Mesendoderm (in vitro differentiated cells): Measurements from ENCODE around the gene ZDHHC20.
A peak's percentile ranks its signal among the peaks of the same experiment; 100 is the strongest.

Experiments
- DNase-seq: peaks from one replicate; pipeline ENCODE4 v3.0.0; 2013
- H2AK5ac ChIP-seq: 2 replicates; pipeline ENCODE4 v1.6.1; 2013; ENCODE audit warnings: low read length, inconsistent platforms
- H2BK120ac ChIP-seq: 2 replicates; pipeline ENCODE4 v1.6.1; 2013; ENCODE audit warnings: low read depth, mild to moderate bottlenecking, low read length, moderate library complexity, mixed read lengths
- H2BK15ac ChIP-seq: replicated peaks from 2 replicates; pipeline ENCODE4 v1.6.1; 2013; ENCODE audit warnings: low read depth, mild to moderate bottlenecking, moderate library complexity
- H2BK5ac ChIP-seq: 2 replicates; pipeline ENCODE4 v1.6.1; 2013; ENCODE audit warnings: low read length, inconsistent platforms
- H3K18ac ChIP-seq: 2 replicates; pipeline ENCODE4 v1.6.1; 2013; ENCODE audit warnings: mild to moderate bottlenecking, low read length, mixed read lengths
- H3K23ac ChIP-seq: one replicate; pipeline ENCODE4 v1.6.1; 2013; ENCODE audit warnings: low read length
- H3K27ac ChIP-seq: 2 replicates; pipeline ENCODE4 v1.5.1; 2013; ENCODE audit warnings: low read depth, mild to moderate bottlenecking, inconsistent platforms, low read length, moderate library complexity
- H3K27me3 ChIP-seq: 2 replicates; pipeline ENCODE4 v1.6.1; 2013; ENCODE audit warnings: low read length, control low read depth, mild to moderate bottlenecking, inconsistent platforms; ENCODE audit not compliant: insufficient read depth, poor library complexity
- H3K36me3 ChIP-seq: 2 replicates; pipeline ENCODE4 v1.6.1; 2013; ENCODE audit warnings: low read length, inconsistent platforms; ENCODE audit not compliant: control insufficient read depth, insufficient read depth
- H3K4ac ChIP-seq: one replicate; pipeline ENCODE4 v1.6.1; 2013; ENCODE audit warnings: low read depth, mild to moderate bottlenecking, low read length, moderate library complexity
- H3K4me1 ChIP-seq: 2 replicates; pipeline ENCODE4 v1.6.1; 2013; ENCODE audit warnings: low read depth, low read length, inconsistent platforms; ENCODE audit not compliant: control insufficient read depth
- H3K4me2 ChIP-seq: 2 replicates; pipeline ENCODE4 v1.6.1; 2013; ENCODE audit warnings: low read length
- H3K4me3 ChIP-seq: 2 replicates; pipeline ENCODE4 v1.5.1; 2013; ENCODE audit warnings: mild to moderate bottlenecking, low read length
- H3K56ac ChIP-seq: one replicate; pipeline ENCODE4 v1.6.1; 2013; ENCODE audit warnings: low read length
- H3K79me1 ChIP-seq: 2 replicates; pipeline ENCODE4 v1.6.1; 2013; ENCODE audit warnings: low read length, inconsistent platforms
- H3K79me2 ChIP-seq: 2 replicates; pipeline ENCODE4 v1.6.1; 2013; ENCODE audit warnings: mild to moderate bottlenecking, low read length; ENCODE audit not compliant: control insufficient read depth, insufficient read depth
- H3K9ac ChIP-seq: 2 replicates; pipeline ENCODE4 v1.6.1; 2013; ENCODE audit warnings: low read length, inconsistent platforms
- H4K5ac ChIP-seq: one replicate; pipeline ENCODE4 v1.6.1; 2013; ENCODE audit warnings: low read length
- H4K8ac ChIP-seq: one replicate; pipeline ENCODE4 v1.6.1; 2013; ENCODE audit warnings: low read depth, mild to moderate bottlenecking, control low read depth, low read length, moderate library complexity
- WGBS: extraction: QIAGEN DNeasy Blood & Tissue Kit; methylation state at CpG from one replicate; pipeline ENCODE4 v1.1.7; 2013; ENCODE audit warnings: low lambda C conversion rate, missing lambda C conversion rate; ENCODE audit not compliant: insufficient coverage; ENCODE audit errors: extremely low coverage; 5-methylcytosine and 5-hydroxymethylcytosine counted together

The ZDHHC20 gene

DNA sequence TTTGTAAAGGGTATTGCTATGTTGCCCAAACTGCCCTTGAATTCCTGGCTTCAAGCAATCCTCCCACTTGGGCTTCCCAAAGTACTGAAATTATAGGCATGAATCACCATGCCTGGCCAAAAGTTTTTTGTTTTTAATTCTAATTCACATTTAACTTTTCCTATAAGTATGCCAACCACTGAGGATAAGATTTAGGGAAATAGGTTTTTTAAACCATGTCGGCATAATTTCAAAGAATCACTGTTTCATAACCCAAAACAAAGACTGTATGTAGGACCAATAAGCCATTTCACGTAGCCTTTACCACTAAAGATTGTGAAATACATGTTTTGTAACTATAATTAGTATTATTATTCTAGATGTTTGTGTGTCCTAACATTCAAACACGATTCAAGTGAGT is 8.2 kb downstream of the ZDHHC20 start:
- Histone ChIP-seq H3K4me3 (no peak overlapping the region), H3K79me1 (peaks cover 6% of the 10 kb centered on the region), H3K36me3 (no peaks in the 10 kb centered on the region), H3K27me3 (no peaks in the 10 kb centered on the region), H2BK5ac (no peak overlapping the region), H3K27ac (no peak overlapping the region), H3K23ac (no peak overlapping the region), H2BK15ac (no peak overlapping the region), H2AK5ac (no peak overlapping the region), H3K4ac (no peak overlapping the region), H4K5ac (no peak overlapping the region), H3K79me2 (peaks cover 45% of the 10 kb centered on the region), H2BK120ac (no peak overlapping the region), H3K9ac (no peak overlapping the region), H3K4me2 (no peak overlapping the region), H3K56ac (no peak overlapping the region), H3K18ac (no peak overlapping the region), H3K4me1 (no peaks in the 10 kb centered on the region), H4K8ac (no peak overlapping the region)
- no peak for DNase-seq
- no CpG with 5 or more reads among the region's 3 CpGs for WGBS

DNA sequence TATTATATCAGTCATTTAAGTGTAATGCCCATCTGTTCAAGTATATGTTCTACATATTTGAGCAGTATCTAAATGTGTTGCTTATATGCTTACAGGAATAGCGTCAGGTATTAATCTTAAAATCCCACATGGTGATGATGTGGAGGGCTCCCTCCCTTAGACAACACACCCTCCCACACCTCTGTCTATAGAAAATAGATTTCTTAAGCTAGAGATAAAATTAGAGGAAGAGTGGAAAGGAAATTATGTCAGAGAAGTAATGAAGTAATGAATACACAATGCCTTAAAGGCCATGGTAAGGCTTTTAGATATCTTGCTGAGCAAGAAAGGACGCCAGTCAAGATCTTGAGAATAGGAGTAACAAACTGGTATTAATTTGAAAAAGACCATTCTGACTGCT is 12.4 kb downstream of the ZDHHC20 start:
- Histone ChIP-seq H2BK120ac (no peak overlapping the region), H3K36me3 (no peaks in the 10 kb centered on the region), H4K5ac (no peak overlapping the region), H3K56ac (no peak overlapping the region), H3K18ac (no peak overlapping the region), H3K4me1 (no peaks in the 10 kb centered on the region), H3K4me3 (no peak overlapping the region), H2BK5ac (no peak overlapping the region), H3K79me1 (peaks cover 13% of the 10 kb centered on the region), H3K23ac (no peak overlapping the region), H3K4ac (no peak overlapping the region), H2BK15ac (no peak overlapping the region), H3K27ac (no peak overlapping the region), H3K4me2 (no peak overlapping the region), H3K79me2 (peaks cover 28% of the 10 kb centered on the region), H3K27me3 (no peaks in the 10 kb centered on the region), H3K9ac (no peak overlapping the region), H2AK5ac (no peak overlapping the region), H4K8ac (no peak overlapping the region)
- no CpG with 5 or more reads among the region's 2 CpGs for WGBS
- no peak for DNase-seq

DNA sequence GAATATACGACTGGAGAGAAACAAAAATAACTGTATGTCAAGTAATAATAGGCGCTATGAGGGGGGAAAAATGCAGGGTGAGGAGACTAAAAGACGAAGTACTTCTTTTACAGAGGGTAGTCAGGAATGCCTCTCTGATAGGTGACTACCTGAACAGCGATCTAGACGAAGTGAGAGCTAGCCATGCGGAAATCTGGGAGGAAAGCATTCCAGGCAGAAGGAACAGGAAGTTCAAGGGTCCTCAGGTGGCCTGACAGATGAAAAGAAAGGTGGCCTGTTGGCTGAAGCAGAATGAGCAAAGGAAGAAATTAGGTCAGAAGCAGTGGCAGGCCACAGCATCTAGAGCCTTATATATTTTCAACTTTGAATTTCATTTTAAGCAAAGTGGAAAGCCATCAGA is 13.3 kb downstream of the ZDHHC20 start:
- no peak overlapping the region for H2BK120ac ChIP-seq
- no peak overlapping the region for H3K23ac ChIP-seq
- H3K79me2 ChIP-seq = peaks cover 26% of the 10 kb centered on the region
- H3K56ac ChIP-seq = no peak overlapping the region
- no peak overlapping the region for H3K18ac ChIP-seq
- H3K4me3 ChIP-seq = no peak overlapping the region
- no CpG with 5 or more reads among the region's 6 CpGs for WGBS
- H3K36me3 ChIP-seq = no peaks in the 10 kb centered on the region
- no peak overlapping the region for H3K4me2 ChIP-seq
- no peak overlapping the region for H4K5ac ChIP-seq
- no peak overlapping the region for H2BK15ac ChIP-seq
- H4K8ac ChIP-seq = no peak overlapping the region
- H3K79me1 ChIP-seq = peaks cover 13% of the 10 kb centered on the region
- no peaks in the 10 kb centered on the region for H3K4me1 ChIP-seq
- no peak overlapping the region for H3K9ac ChIP-seq
- no peak for DNase-seq
- no peak overlapping the region for H3K4ac ChIP-seq
- H3K27ac ChIP-seq = no peak overlapping the region
- no peak overlapping the region for H2BK5ac ChIP-seq
- H2AK5ac ChIP-seq = no peak overlapping the region
- H3K27me3 ChIP-seq = no peaks in the 10 kb centered on the region

DNA sequence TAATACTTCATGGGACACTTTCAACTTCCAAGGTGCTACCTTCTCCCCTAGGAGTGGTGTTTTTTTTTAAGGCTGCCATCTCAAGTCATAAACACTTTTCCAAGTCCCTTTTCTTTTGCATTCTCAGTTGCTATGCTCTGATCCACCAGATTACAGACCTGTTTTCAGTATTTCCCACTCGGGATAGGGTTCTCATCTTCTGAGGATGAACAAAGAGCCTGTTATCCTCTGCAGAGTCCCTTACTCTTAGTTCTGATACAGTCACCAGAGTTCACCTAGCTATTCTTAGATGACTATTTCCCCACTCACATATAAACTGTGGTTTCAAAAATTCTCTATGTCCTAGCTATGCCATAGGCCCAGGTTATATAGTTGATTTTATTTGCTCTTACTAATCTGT is 15.9 kb downstream of the ZDHHC20 start:
- no peak overlapping the region for H3K4me2 ChIP-seq
- no peak for DNase-seq
- H3K36me3 ChIP-seq = no peaks in the 10 kb centered on the region
- H4K5ac ChIP-seq = no peak overlapping the region
- no peak overlapping the region for H4K8ac ChIP-seq
- no peak overlapping the region for H3K18ac ChIP-seq
- peaks cover 16% of the 10 kb centered on the region for H3K79me1 ChIP-seq
- no peak overlapping the region for H2BK5ac ChIP-seq
- H2AK5ac ChIP-seq = no peak overlapping the region
- H3K27ac ChIP-seq = no peak overlapping the region
- no peaks in the 10 kb centered on the region for H3K4me1 ChIP-seq
- H3K56ac ChIP-seq = no peak overlapping the region
- H3K79me2 ChIP-seq = peaks cover 26% of the 10 kb centered on the region
- H3K4me3 ChIP-seq = no peak overlapping the region
- H2BK120ac ChIP-seq = no peak overlapping the region
- H3K4ac ChIP-seq = no peak overlapping the region
- no peak overlapping the region for H3K9ac ChIP-seq
- no peak overlapping the region for H3K23ac ChIP-seq
- WGBS = no CpG with 5 or more reads among the region's 1 CpG
- no peaks in the 10 kb centered on the region for H3K27me3 ChIP-seq
- no peak overlapping the region for H2BK15ac ChIP-seq

DNA sequence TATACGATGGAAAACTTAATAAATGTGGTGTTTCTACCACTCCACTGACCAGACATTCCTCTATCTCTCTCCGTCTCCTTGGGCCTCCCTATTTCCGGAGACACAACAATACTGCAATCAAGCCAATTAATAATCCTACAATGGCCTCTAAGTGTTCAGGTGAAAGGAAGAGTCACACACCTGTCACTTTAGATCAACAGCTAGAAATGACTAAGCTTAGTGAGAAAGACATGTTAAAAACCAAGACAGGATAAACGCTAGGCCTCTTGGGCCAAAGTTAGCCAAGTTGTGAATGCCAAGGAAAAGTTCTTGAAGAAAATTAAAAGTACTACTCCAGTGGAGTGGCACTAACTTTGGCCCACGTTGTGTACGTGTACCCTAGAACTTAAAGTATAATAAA is 22.5 kb downstream of the ZDHHC20 start:
- no peak overlapping the region for H3K4ac ChIP-seq
- no peak for DNase-seq
- H2BK15ac ChIP-seq = no peak overlapping the region
- H3K79me1 ChIP-seq = peaks cover 15% of the 10 kb centered on the region
- H3K56ac ChIP-seq = no peak overlapping the region
- H3K4me2 ChIP-seq = no peak overlapping the region
- H3K36me3 ChIP-seq = no peaks in the 10 kb centered on the region
- no peak overlapping the region for H3K9ac ChIP-seq
- H3K27ac ChIP-seq = no peak overlapping the region
- WGBS = no CpG with 5 or more reads among the region's 6 CpGs
- H2AK5ac ChIP-seq = no peak overlapping the region
- no peak overlapping the region for H4K5ac ChIP-seq
- no peaks in the 10 kb centered on the region for H3K4me1 ChIP-seq
- no peak overlapping the region for H3K4me3 ChIP-seq
- no peaks in the 10 kb centered on the region for H3K27me3 ChIP-seq
- no peak overlapping the region for H3K23ac ChIP-seq
- no peak overlapping the region for H2BK5ac ChIP-seq
- peaks cover 33% of the 10 kb centered on the region for H3K79me2 ChIP-seq
- no peak overlapping the region for H4K8ac ChIP-seq
- H2BK120ac ChIP-seq = no peak overlapping the region
- H3K18ac ChIP-seq = no peak overlapping the region

DNA sequence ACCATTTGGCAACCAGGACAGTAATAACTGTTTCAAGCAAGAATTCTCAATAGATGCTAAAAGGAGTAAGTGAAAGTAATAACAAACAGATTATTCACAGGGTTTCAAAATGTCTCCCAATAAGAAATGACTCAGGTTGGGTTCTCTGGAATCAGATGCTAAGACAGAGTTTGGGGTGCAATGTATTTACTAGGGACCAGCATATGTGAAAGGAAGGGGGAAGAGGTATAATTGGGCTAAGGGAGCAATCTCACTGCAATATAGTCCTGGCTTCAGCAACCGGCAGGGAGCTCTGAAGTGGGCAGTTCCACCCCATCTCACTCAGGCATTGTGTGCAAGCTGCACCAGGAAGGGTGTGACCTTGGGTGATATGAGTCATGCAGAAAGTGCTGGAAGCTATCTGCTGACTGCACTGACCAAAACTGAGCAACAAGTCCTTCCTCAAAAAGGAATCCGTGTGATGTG is 23.4 kb downstream of the ZDHHC20 start:
- Histone ChIP-seq H3K18ac (no peak overlapping the region), H2BK5ac (no peak overlapping the region), H3K9ac (no peak overlapping the region), H3K36me3 (no peaks in the 10 kb centered on the region), H2BK120ac (no peak overlapping the region), H2AK5ac (no peak overlapping the region), H3K79me1 (peaks cover 16% of the 10 kb centered on the region), H3K4me1 (no peaks in the 10 kb centered on the region), H3K56ac (no peak overlapping the region), H3K4me2 (no peak overlapping the region), H3K27me3 (no peaks in the 10 kb centered on the region), H3K79me2 (peaks cover 33% of the 10 kb centered on the region), H3K4me3 (no peak overlapping the region), H3K23ac (peak overlapping the region; percentile 0), H4K8ac (no peak overlapping the region), H2BK15ac (no peak overlapping the region), H3K4ac (no peak overlapping the region), H3K27ac (no peak overlapping the region), H4K5ac (no peak overlapping the region)
- DNase-seq = peak; percentile 82
- WGBS = no CpG with 5 or more reads among the region's 2 CpGs
